OCI-LY7 (cell line): ENCODE results near the gene TNP2.

Experiments used
- CTCF ChIP-seq: fragments of 200-600 bp; sonication (generic); conservative IDR thresholded peaks from 2 replicates; pipeline ENCODE4 v1.5.1; 2014; ENCODE audit warnings: mild to moderate bottlenecking, antibody characterized with exemption, low read length, moderate library complexity, mixed read lengths
- EZH2phosphoT487 ChIP-seq: fragments of 200-600 bp; sonication (generic); IDR thresholded peaks from 2 replicates; pipeline ENCODE4 v1.6.1; 2018; ENCODE audit warnings: low read depth, borderline replicate concordance, mild to moderate bottlenecking, mixed run types, antibody characterized with exemption, low read length, moderate library complexity, mixed read lengths

- peak; percentile 86 for TF ChIP-seq CTCF
- no peak for TF ChIP-seq EZH2phosphoT487
Observed at GRCh38 chr16:11218604-11218962, 50.5 kb downstream of the TNP2 start.
